Peyer's patch (tissue), 4 donors: ENCODE measurements around the gene COQ4. TPM values are rescaled to one million over a fixed set of nuclear protein-coding genes. Genes with fewer than 3 reads are reported as not detected.

Experiments used
- DNase-seq, 3 donors: peaks; one replicate each; pipeline ENCODE4 v3.0.0-alpha.2; 2017 to 2019
- H3K27ac ChIP-seq, 4 donors: fragments of 200-600 bp; sonication (generic); one replicate each; pipeline ENCODE4 v1.5.1; 2016 to 2019
- H3K27me3 ChIP-seq, 2 donors: fragments of 200-600 bp; sonication (generic); one replicate each; pipeline ENCODE4 v1.5.1; 2019
- H3K36me3 ChIP-seq, 3 donors: fragments of 200-600 bp; sonication (generic); one replicate each; pipeline ENCODE4 v1.5.1; 2016 to 2019
- H3K4me1 ChIP-seq, 4 donors: fragments of 200-600 bp; sonication (generic); one replicate each; pipeline ENCODE4 v1.5.1; 2016 to 2019
- H3K4me3 ChIP-seq, 4 donors: fragments of 200-600 bp; sonication (generic); 1 replicate in 3 of 4; 2 replicates in 1 of 4; pipeline ENCODE4 v1.5.1; 2016 to 2019; ENCODE audit warnings: mild to moderate bottlenecking in 1 of 4
- H3K9me3 ChIP-seq, 4 donors: fragments of 200-600 bp; sonication (generic); one replicate each; pipeline ENCODE4 v1.5.1; 2016 to 2019; ENCODE audit warnings: mild to moderate bottlenecking in 1 of 4
- POLR2A ChIP-seq, 2 donors: fragments of 450-650 bp; IDR thresholded peaks; one replicate each; pipeline ENCODE4 v1.5.1; 2017; ENCODE audit warnings: antibody characterized with exemption in 2 of 2, mild to moderate bottlenecking in 2 of 2, moderate library complexity in 2 of 2
- total RNA-seq, 4 donors: library from RNA; depleted of rRNA; stranded (reverse); fragments of >200 nt; gene quantifications; one replicate each; pipeline ENCODE4 v1.1.0, GENCODE V29; 2016
- TF ChIP-seq, protein P1 (sequence below), 6 experiments: fragments of 450-650 bp in 4 of 6; fragments of 200-600 bp in 2 of 6; sonication (generic) in 1 of 6; IDR thresholded peaks; one replicate each; pipeline ENCODE4 v1.5.1; 2017 to 2019; ENCODE audit warnings: antibody characterized with exemption in 6 of 6, mild to moderate bottlenecking in 3 of 6, moderate library complexity in 1 of 6

Gene COQ4
- total RNA-seq, 4 donors from 2014 or later, result 65.2 to 191 (median 132) TPM

DNA sequence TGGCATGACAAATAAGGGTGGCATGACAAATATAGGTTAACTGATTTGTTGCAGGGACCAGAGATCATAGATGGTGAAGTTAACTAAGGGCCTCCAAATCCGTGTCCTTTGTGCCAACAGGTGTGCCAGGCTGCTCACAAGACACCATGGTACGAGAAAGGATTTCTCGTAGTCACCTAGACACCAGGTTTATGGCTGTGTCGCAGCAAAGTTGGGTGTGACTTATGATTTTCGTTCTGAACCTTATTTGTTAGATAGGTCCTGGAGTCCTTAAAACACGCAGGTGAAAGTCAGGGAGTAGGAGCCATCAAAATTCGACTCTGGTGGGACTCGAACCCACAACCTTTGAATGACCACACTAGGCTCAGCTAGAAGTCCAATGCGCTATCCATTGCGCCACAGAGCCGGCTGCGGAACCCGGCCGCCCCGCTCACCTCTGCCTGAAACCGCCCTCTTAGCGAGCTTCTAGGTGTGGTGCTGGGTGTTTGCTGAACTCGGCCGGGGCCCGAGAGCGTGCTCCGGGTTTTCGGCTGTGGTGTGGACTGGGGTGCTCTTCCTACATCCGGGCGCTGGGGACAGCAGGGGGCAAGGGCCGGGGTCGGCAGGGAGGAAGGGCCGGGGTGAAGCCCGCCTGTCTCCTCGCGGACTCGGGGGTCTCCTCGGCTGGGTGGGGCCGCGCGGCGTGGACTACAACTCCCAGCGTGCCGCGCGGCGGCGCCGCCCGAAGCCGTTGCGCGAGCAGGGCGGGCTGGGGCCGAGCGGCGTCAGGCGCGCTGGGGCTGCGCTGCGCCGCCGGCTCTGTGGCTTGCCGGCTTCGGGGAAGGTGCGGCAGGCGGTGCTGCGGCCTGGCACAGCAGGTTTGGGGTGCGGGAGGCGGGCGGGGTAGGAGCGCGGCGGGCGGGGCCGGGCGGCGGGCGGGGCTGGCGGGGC lies 17.4 kb downstream of the COQ4 start, which contains the start of gene SLC27A4:
SLC27A4 (plus strand) TSS at position 767 of the 930 bp plus-strand sequence. CDS start 2,606 bp downstream, outside the sequence.
- peak in 1 of 2 donors; percentile 35 for TF ChIP-seq POLR2A (IDR thresholded peaks at IDR 0.05)
- TF ChIP-seq, protein P1, sequence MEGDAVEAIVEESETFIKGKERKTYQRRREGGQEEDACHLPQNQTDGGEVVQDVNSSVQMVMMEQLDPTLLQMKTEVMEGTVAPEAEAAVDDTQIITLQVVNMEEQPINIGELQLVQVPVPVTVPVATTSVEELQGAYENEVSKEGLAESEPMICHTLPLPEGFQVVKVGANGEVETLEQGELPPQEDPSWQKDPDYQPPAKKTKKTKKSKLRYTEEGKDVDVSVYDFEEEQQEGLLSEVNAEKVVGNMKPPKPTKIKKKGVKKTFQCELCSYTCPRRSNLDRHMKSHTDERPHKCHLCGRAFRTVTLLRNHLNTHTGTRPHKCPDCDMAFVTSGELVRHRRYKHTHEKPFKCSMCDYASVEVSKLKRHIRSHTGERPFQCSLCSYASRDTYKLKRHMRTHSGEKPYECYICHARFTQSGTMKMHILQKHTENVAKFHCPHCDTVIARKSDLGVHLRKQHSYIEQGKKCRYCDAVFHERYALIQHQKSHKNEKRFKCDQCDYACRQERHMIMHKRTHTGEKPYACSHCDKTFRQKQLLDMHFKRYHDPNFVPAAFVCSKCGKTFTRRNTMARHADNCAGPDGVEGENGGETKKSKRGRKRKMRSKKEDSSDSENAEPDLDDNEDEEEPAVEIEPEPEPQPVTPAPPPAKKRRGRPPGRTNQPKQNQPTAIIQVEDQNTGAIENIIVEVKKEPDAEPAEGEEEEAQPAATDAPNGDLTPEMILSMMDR (IDR thresholded peaks at IDR 0.05), result peak in 1 of 6 experiments; percentile 6
- Histone ChIP-seq H3K36me3 (peaks cover 0 to 30% (median 0%) of the 10 kb centered on the region in 3 donors), H3K4me3 (peak within 1 kb of the TSS; percentile 55 to 93 (median 77)), H3K4me1 (peaks cover 0 to 19% (median 5%) of the 10 kb centered on the region in 4 donors), H3K9me3 (no peaks in the 10 kb centered on the region), H3K27me3 (no peaks in the 10 kb centered on the region), H3K27ac (peak within 1 kb of the TSS; percentile 69 to 98 (median 82))
- DNase-seq, result peak; percentile 71 to 92 (median 91)

DNA sequence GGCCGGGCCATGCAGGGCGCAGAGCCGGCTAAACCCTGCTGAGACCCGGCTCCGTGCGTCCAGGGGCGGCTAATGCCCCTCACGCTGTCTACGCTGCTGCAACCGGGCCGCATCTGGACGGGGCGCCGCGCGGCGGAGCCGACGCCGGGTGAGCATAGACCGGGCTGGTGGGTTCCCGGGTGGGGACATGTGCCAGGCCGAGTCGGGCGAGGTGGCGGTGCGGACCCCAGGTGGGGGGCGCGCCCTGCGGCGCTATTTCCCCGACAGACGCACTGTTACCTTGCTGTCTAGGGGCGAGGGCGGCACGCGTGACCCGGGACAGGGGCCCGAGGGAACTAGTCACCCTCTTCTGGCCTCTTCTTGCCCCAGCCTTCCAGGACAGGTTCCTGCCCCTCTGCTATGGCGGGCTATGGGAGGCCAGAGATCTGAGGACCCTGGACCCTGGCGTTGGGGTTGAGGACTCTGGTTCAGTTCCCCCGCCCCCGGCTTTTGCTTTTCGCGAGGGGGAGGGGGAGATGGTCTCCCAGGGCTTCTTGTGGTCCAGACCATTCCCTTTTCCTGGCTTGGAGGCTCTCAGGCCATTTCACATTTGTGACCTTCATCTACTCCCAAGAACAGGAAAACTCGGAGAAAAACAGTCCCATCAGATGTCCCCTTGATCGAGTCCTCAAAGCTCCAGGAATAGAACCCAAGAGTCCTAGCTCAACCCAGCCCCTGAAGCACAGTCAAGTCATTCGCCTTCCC lies 18.2 kb downstream of the COQ4 start:
- Histone ChIP-seq H3K27ac (peak overlapping the region; percentile 69 to 98 (median 82)), H3K4me3 (peak overlapping the region; percentile 55 to 93 (median 77)), H3K9me3 (no peaks in the 10 kb centered on the region), H3K4me1 (peaks cover 0 to 19% (median 5%) of the 10 kb centered on the region in 4 donors), H3K27me3 (no peaks in the 10 kb centered on the region), H3K36me3 (peaks cover 0 to 38% (median 0%) of the 10 kb centered on the region in 3 donors)
- peak in 2 of 3 donors; percentile 21 to 53 for DNase-seq
- TF ChIP-seq POLR2A (IDR thresholded peaks at IDR 0.05), result peak in 1 of 2 donors; percentile 5
- TF ChIP-seq, protein P1 (IDR thresholded peaks at IDR 0.05), result no peak

DNA sequence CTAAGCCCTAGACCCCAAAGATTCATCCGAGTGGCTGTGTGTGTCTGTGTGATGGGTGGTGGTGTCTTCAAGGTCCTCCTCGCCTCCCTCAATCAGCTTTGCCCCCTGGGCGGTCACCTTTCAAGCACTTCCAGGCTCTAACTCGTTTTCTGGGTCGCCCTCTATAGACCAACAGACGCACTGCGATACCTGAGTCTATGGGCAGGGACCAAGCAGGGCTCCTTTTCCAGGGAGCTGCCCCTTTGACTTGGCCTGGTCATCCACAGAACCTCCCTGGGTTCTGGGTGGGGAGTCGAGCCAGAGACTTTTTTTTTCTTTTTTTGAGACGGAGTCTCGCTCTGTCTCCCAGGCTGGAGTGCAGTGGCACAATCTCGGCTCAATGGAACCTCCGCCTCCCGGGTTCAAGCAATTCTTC lies 18.8 kb downstream of the COQ4 start:
- H3K27me3 ChIP-seq, result no peaks in the 10 kb centered on the region
- H3K4me3 ChIP-seq, result peak overlapping the region; percentile 55 to 93 (median 77)
- H3K36me3 ChIP-seq, result peaks cover 0 to 44% (median 0%) of the 10 kb centered on the region in 3 donors
- H3K27ac ChIP-seq, result peak overlapping the region; percentile 69 to 98 (median 82)
- H3K4me1 ChIP-seq, result peaks cover 0 to 19% (median 5%) of the 10 kb centered on the region in 4 donors
- peak; percentile 69 to 90 (median 79) for DNase-seq
- H3K9me3 ChIP-seq, result no peaks in the 10 kb centered on the region
- TF ChIP-seq, protein P1 (IDR thresholded peaks at IDR 0.05), result peak; percentile 35 to 86 (median 64)
- peak in 1 of 2 donors; percentile 30 for TF ChIP-seq POLR2A (IDR thresholded peaks at IDR 0.05)

DNA sequence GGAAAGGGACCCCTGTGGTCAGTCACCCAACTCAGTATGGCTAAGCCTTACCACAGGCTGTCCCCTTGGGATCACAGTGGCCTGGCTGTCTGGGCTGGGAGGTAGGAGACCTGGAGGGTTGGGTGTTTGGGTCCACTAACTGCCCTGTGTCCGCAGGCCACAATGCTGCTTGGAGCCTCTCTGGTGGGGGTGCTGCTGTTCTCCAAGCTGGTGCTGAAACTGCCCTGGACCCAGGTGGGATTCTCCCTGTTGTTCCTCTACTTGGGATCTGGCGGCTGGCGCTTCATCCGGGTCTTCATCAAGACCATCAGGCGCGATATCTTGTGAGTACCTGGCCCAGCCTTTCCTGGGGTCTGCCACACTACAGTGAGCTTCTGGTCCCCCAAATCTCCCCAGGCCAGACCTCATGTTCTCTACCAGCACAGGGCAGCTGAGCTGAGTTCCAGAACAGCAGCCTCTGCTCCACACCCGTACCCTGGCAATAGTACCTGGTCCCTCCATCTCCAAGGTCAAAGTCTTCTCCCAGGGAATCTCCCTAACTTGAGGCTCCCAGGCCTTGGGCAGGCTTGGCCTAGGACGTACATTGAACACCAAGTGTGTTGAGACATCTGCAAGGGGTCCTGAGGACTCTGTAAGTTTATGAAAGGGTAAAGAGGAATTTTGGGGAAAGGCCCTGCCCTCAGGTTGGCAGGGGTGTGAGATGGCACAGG lies 20.5 kb downstream of the COQ4 start:
- H3K27me3 ChIP-seq, result no peaks in the 10 kb centered on the region
- no peak overlapping the region for H3K4me3 ChIP-seq
- peaks cover 0 to 57% (median 0%) of the 10 kb centered on the region in 3 donors for H3K36me3 ChIP-seq
- DNase-seq, result no peak
- TF ChIP-seq POLR2A (IDR thresholded peaks at IDR 0.05), result no peak
- TF ChIP-seq, protein P1 (IDR thresholded peaks at IDR 0.05), result no peak
- no peaks in the 10 kb centered on the region for H3K9me3 ChIP-seq
- peaks cover 0 to 22% (median 5%) of the 10 kb centered on the region in 4 donors for H3K4me1 ChIP-seq
- peak overlapping the region in 1 of 4 donors; percentile 29 for H3K27ac ChIP-seq

DNA sequence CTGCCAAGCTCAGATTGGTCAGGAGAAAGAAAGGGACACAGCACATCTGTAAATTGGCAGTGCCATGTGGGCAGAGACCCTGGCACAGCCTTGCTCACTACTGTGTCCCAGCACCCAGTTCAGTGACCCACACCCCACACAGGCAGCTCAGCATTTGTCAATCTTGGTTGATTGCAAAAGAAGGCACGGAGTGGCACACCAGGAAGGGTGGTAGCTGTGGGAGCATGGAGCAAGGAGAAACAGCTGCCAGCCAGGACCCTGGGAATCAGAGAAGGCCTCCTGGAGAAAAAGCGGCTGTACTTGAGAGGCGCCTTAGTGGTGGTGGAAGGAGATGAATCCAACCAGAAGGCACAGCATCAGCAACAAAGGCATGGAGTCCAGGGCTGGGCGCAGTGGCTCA lies 21.2 kb downstream of the COQ4 start:
- Histone ChIP-seq H3K4me1 (peaks cover 0 to 27% (median 5%) of the 10 kb centered on the region in 4 donors), H3K36me3 (peaks cover 0 to 65% (median 0%) of the 10 kb centered on the region in 3 donors)
- no peak for TF ChIP-seq POLR2A (IDR thresholded peaks at IDR 0.05)
- TF ChIP-seq, protein P1 (IDR thresholded peaks at IDR 0.05), result no peak

More for the DNA sequence above, 21.2 kb downstream of the COQ4 start:
- H3K4me3 ChIP-seq, result no peak overlapping the region
- no peak overlapping the region for H3K27ac ChIP-seq
- no peaks in the 10 kb centered on the region for H3K27me3 ChIP-seq
- H3K9me3 ChIP-seq, result no peaks in the 10 kb centered on the region
- no peak for DNase-seq
